ENCODE data around the gene ANKRD40.
A peak's percentile ranks its signal among the peaks of the same experiment; 100 is the strongest.

Gene ANKRD40

GRCh38 chr17:50708050-50709000 lies 611 bp upstream of the ANKRD40 start:
- Mint-ChIP-seq H3K4me3 (peak overlapping the region; percentile 88 to 93 (median 91)), H3K9me3 (no peaks in the 10 kb centered on the region), H3K4me1 (peaks cover 39% of the 10 kb centered on the region), H3K27me3 (ENCODE audit: low read depth) (no peaks in the 10 kb centered on the region), H3K27ac (peak overlapping the region; percentile 97 to 98 (median 98)), H3K36me3 (ENCODE audit: low read depth) (peaks cover 12% of the 10 kb centered on the region)
- TF ChIP-seq CTCF (IDR thresholded peaks at IDR 0.05; ENCODE audit: unreplicated experiment in 3 of 3), result no peak

- no peaks in the 10 kb centered on the region for H3K9me3 Mint-ChIP-seq
- H3K27me3 Mint-ChIP-seq (ENCODE audit: low read depth), result no peaks in the 10 kb centered on the region
- peak overlapping the region; percentile 44 to 70 (median 58) for H3K4me3 Mint-ChIP-seq
- H3K4me1 Mint-ChIP-seq, result peaks cover 20% of the 10 kb centered on the region
- peak overlapping the region in 1 of 3 experiments; percentile 34 for H3K27ac Mint-ChIP-seq
- peaks cover 49% of the 10 kb centered on the region for H3K36me3 Mint-ChIP-seq (ENCODE audit: low read depth)
- TF ChIP-seq CTCF (IDR thresholded peaks at IDR 0.05; ENCODE audit: unreplicated experiment in 3 of 3), result no peak
Observed at GRCh38 chr17:50703162-50703561, 4.6 kb downstream of the ANKRD40 start.

GRCh38 chr17:50699410-50699809 lies 8.3 kb downstream of the ANKRD40 start:
- Mint-ChIP-seq H3K4me3 (no peak overlapping the region), H3K27ac (no peak overlapping the region), H3K9me3 (no peaks in the 10 kb centered on the region), H3K4me1 (peaks cover 19% of the 10 kb centered on the region), H3K36me3 (ENCODE audit: low read depth) (peaks cover 79% of the 10 kb centered on the region), H3K27me3 (ENCODE audit: low read depth) (no peaks in the 10 kb centered on the region)
- no peak for TF ChIP-seq CTCF (IDR thresholded peaks at IDR 0.05; ENCODE audit: unreplicated experiment in 3 of 3)

GRCh38 chr17:50697663-50698272 lies 9.9 kb downstream of the ANKRD40 start:
- H3K9me3 Mint-ChIP-seq, result no peaks in the 10 kb centered on the region
- H3K36me3 Mint-ChIP-seq (ENCODE audit: low read depth), result peaks cover 79% of the 10 kb centered on the region
- H3K4me1 Mint-ChIP-seq, result peaks cover 20% of the 10 kb centered on the region
- peak in 2 of 3 experiments; percentile 16 to 25 for TF ChIP-seq CTCF (IDR thresholded peaks at IDR 0.05; ENCODE audit: unreplicated experiment in 3 of 3)
- H3K27me3 Mint-ChIP-seq (ENCODE audit: low read depth), result no peaks in the 10 kb centered on the region
- no peak overlapping the region for H3K4me3 Mint-ChIP-seq
- H3K27ac Mint-ChIP-seq, result peak overlapping the region in 2 of 3 experiments; percentile 91 to 92

- TF ChIP-seq CTCF (IDR thresholded peaks at IDR 0.05; ENCODE audit: unreplicated experiment in 3 of 3), result no peak
- Mint-ChIP-seq H3K4me1 (peaks cover 27% of the 10 kb centered on the region), H3K9me3 (no peaks in the 10 kb centered on the region), H3K27ac (peak overlapping the region; percentile 86 to 92 (median 91)), H3K27me3 (ENCODE audit: low read depth) (no peaks in the 10 kb centered on the region), H3K4me3 (no peak overlapping the region), H3K36me3 (ENCODE audit: low read depth) (peaks cover 81% of the 10 kb centered on the region)
Observed at GRCh38 chr17:50697062-50697461, 10.7 kb downstream of the ANKRD40 start.
